HG02981 (cell line): ENCODE measurements around the gene SPP1.
"Not testable (repeated sequence)": the region's sequence is repeated elsewhere in the genome, so short reads cannot be mapped to it uniquely, and the experiment has no call there.

Source experiments
- ATAC-seq: cut with Tn5 transposase; IDR thresholded peaks from one replicate; pipeline ENCODE4 v1.9.1; 2021; ENCODE audit warnings: mild to moderate bottlenecking, moderate library complexity; ENCODE audit not compliant: unreplicated experiment

The SPP1 gene

GRCh38 chr4:88017516-88018297, 42.2 kb downstream of the SPP1 start:
- ATAC-seq: no peak

GRCh38 chr4:88018466-88018865, 43.0 kb downstream of the SPP1 start:
- ATAC-seq: no peak

- no peak for ATAC-seq
Measured at GRCh38 chr4:88021824-88022223, 46.3 kb downstream of the SPP1 start.

GRCh38 chr4:88022289-88022688, 46.8 kb downstream of the SPP1 start:
- ATAC-seq: no peak

GRCh38 chr4:88025868-88026661, 50.6 kb downstream of the SPP1 start:
- ATAC-seq: not testable (repeated sequence)

- ATAC-seq: no peak
Measured at GRCh38 chr4:88027611-88028608, 52.4 kb downstream of the SPP1 start.

GRCh38 chr4:88028946-88029345, 53.4 kb downstream of the SPP1 start:
- no peak for ATAC-seq

- ATAC-seq: no peak
Measured at GRCh38 chr4:88029556-88029955, 54.0 kb downstream of the SPP1 start.

GRCh38 chr4:88030565-88031310, 55.2 kb downstream of the SPP1 start:
- ATAC-seq: no peak
